Hematopoietic multipotent progenitor cell treated with erythropoietin and hydrocortisone succinate and interleukin-3 and kit ligand, for 6 days (in vitro differentiated cells): Measurements from ENCODE around the gene FAM171A2.
"Not testable (repeated sequence)": the region's sequence is repeated elsewhere in the genome, so short reads cannot be mapped to it uniquely, and the experiment has no call there.

Experiments used
- DNase-seq: peaks from one replicate; pipeline ENCODE4 v3.0.0-alpha.2; 2015

FAM171A2 gene

DNA sequence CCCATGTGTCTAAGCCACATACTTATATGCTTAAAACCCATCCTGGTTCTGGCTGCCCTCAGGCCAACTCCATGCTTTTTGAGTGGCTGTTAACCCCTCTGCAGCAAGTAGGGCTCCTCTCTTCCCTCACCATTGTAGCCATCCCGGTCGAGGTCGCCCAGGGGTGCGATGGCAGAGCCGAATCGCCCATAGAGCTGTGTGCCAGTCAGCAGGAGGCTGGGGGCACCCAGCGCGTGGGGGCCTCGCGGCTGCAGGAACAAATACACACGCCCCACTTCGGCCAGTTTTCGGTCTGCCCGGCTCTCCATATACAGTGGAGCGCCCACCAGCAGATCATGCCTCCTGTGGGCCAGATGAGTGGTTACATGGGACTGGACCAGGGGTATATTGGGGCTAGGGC is 19.7 kb upstream of the FAM171A2 start:
- no peak for DNase-seq

DNA sequence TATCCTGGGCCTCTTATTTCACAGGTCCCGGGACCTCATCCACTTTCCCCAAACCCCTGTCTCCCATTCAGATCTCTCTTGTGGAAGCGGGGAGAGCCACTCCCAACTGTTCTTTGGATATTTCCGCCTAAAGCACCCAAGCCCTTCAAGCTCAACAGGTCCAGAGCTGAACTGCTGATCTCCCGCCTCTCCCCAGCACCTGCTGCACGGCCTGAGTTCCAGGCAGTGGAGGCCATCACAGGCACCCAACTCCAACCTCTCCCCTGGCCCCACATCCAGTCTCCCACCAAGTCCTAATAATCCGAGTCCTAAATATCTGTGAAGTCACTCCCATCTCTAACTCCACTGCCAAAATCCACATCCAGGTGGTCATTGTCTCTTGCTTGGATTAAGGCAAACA is 19.3 kb upstream of the FAM171A2 start:
- no peak for DNase-seq

DNA sequence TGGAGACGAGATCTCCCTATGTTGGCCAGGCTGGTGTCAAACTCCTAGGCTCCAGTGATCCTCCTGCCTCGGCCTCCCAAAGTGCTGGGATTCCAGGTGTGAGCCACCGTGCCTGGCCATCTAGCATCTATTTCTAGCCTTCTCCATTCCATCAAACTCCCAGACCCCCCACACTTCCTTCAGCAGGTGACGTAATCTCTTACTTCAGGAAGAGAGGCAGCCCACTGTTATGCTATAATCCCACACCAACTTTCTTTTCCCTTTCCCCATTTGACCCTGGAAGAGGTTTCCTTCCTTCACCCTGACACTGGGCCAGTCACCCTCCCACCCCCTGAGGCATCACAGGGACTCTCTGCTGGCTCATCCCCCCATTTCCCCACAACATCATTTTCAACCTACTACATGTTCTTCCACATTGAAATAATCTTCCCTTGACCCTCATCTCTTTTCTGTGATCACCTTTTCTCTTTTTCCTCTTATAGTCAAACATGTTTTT is 18.2 kb upstream of the FAM171A2 start:
- DNase-seq: no peak

DNA sequence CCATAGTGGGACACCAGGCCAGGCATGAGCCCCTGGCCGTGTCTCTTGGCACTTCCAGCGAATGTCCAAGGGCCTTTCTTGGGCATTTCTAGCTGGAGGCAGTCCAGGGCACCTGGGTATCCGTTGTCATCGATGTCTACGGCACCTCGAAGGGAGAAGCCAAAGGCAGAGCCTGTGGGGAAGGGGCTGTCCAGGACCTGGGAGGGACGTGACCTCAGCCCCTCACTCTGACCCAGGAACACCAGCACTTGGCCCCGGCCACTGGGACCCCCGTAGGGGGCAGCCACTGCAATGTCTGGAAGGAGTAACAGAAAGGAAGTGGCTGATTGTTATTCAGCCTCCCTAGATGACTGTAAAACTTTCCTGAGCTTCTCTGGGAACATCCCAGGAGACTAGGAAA is 17.1 kb upstream of the FAM171A2 start:
- no peak for DNase-seq

DNA sequence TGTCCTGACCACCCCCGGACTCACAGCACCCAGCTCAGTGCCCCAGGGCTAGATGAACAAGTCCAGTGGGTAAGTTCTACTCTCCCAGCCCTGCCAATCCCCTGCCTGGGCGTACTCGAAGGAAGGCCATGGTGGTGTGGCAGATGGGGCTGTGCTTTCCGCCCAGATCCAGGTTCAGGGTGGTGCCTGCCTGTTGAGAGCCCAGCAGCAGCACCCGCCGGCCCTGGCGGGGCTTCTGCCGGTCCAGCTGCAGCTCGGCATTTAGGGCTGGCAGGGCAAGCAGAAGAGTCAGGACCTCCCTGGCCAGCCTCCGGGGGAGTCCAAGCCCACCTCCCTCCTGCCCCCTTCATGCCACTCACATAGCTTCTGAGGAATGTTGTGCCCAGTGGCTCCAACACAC is 16.2 kb upstream of the FAM171A2 start:
- DNase-seq: no peak

DNA sequence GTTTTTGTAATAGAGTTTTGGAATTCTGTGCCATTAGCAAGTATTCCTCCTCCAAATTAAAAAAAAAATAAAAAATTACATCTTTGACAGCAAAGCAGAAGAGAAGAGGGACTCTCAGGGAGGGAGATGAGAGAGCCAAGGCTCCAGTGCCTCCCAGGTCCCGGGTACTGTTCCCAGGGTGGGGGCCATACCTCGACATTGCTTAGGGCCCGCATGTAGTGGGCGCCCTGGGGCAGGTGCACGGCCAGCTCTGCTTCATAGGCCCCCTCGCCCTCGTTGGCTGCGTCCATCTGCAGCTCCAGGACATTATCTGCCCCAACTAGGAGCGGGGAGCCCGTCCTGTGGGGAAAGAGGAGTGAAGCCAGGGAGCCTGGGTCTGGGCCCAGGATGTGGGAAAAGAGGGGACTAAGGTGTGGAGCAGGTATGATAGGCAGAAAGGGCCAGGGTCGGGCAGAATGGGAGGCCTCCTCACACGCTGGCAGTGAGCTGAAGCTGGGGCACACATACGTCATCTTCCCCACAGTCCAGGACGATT is 14.6 kb upstream of the FAM171A2 start:
- no peak for DNase-seq

DNA sequence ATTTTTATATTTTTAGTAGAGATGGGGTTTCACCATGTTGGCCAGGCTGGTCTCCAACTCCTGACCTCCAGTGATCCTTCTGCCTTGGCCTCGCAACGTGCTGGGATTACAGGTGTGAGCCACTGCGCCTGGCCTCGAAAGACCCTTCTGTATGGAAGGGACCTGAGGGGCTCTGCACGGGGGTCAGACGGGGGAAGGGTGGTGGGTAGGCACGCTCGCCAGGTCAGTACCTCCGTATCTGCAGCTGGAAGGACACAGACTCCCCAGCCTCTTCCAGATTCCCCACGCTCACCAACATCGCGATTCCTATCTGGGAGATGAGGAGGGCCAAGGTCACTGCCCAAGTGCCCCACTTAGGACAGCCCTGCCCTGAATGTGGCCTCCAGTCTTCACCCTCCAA is 13.1 kb upstream of the FAM171A2 start:
- DNase-seq: no peak

DNA sequence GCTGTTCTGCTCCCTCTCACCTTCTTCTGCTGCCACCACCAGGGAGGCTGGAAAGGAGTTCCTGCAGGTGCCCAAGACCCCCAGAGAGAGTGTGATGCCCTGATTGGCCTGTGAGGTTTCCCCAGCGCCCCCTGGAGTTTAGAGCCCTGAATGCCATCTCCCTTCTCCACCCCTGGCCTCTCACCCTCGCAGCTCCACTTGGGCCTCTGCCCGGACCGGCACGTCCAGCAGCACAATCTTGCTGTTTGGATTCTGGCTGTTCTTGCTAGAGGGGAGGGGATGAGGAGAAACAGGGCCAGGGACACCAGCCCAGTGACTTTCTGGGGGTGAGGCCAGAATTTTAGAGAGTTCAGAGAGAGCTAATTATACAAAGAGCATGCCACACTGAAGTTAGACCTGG is 12.5 kb upstream of the FAM171A2 start:
- peak; percentile 63 for DNase-seq

DNA sequence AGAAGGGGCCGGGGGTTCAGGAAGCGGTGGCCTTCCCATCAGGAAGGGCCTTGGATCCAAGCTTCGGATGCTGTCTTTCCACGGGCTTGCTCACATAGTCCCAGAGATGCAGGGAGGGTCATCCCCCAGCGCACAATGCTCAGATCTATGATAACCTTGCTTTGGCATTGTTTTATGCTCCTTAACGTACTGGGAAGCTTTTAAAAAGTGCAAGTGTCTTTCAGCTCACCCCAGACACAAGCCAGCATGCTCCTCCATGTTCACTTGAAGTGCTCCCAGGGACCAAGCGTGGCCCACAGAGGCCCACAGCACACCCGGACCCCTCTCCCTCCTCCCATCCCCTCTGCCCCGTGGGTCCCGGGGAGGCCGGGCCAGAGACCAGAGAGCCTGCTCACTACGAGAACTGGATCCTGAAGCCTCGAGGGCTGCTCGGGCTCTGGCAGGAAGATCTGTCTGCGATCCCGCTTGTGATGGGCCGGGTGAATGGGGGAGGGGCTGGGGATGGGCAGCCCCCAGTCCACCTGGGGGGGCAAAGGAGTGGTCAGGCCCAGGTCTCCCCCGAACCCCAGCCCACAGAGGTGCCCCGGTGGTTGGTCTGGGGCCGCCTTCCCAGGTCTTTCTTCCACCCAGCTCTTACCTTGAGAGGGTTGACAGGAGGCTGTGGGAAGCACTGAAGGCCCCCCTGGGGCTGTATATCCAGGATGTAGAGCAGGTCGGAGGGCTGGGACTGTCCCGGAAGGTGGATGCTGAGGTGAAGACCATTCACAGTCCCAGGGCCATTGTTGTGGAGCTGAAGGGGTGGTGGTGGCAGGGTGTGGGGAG is 11.8 kb upstream of the FAM171A2 start:
- no peak for DNase-seq

DNA sequence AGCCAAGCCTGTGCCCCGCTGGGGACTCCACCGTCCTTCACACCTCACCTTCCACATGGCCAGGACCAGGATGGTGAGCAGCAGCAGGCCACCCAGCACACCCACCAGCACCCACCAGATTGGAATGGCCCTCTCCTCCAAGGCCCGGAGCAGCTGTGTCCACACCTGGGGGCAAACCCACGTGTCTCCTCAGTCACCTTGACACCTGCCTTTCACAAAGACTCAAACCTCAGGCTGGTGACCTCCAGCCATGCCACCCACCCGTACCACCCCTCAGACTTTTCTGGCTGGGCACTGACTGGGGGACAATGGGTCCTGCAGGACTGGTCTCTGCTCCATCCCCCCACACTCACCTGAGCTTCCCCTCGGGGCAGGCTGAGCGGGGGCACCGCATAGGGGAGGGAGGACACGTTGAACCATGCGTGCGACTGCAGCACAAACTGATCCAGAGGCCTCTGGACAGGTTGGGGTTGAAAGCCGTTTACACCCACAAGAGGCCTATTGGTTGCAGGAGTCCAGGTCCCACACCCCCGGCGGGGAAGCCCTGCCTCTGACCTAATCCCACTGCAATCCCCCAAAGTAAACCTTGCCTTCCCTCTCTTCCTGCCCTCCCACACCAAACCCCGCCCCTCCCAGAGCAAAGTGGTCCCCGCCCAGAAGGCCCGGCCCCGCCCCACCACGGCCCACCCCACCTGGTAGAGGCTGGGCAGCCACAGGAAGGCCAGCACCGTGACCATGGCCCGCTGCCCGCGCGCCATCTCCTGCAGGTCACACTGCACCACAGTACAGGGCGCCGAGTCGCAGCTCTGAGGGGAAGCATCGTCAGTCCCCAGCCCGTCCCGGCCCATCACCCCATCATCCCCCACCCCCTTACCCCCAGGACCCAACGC is 10.9 kb upstream of the FAM171A2 start:
- DNase-seq: no peak

DNA sequence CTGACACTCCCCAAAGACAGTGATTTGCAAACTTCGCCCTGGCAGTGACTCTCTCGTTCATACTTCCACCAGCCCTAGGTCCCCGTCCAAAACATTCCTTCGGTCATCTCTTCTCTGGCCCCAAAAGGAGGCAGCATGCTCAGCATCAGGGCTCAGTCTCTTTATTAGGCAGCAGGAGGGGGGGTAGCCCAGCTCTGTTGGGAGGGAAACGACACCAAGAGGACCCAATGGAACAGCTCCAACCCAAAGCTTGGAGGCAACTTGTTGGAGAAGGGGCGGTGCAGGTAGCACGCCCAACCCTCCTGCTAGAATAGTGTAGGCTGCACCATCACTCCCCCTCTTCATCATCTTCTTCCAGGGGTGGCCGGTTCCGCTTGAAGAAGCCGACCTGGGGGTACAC is 8.4 kb upstream of the FAM171A2 start:
- no peak for DNase-seq

DNA sequence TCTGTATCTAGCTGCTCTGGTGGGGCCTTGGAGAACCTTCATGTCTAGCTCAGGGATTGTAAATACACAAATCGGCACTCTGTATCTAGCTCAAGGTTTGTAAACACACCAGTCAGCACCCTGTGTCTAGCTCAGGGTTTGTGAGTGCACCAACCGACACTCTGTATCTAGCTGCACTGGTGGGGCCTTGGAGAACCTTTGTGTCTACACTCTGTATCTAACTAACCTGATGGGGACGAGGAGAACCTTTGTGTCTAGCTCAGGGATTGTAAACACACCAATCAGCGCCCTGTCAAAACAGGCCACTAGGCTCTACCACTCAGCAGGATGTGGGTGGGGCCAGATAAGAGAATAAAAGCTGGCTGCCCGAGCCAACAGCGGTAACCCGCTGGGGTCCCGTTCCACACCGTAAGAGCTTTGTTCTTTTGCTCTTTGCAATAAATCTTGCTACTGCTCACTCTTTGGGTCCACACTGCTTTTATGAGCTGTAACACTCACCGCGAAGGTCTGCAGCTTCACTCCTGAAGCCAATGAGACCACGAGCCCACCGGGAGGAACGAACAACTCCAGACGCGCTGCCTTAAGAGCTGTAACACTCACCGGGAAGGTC is 5.9 kb upstream of the FAM171A2 start:
- peak; percentile 42 for DNase-seq

DNA sequence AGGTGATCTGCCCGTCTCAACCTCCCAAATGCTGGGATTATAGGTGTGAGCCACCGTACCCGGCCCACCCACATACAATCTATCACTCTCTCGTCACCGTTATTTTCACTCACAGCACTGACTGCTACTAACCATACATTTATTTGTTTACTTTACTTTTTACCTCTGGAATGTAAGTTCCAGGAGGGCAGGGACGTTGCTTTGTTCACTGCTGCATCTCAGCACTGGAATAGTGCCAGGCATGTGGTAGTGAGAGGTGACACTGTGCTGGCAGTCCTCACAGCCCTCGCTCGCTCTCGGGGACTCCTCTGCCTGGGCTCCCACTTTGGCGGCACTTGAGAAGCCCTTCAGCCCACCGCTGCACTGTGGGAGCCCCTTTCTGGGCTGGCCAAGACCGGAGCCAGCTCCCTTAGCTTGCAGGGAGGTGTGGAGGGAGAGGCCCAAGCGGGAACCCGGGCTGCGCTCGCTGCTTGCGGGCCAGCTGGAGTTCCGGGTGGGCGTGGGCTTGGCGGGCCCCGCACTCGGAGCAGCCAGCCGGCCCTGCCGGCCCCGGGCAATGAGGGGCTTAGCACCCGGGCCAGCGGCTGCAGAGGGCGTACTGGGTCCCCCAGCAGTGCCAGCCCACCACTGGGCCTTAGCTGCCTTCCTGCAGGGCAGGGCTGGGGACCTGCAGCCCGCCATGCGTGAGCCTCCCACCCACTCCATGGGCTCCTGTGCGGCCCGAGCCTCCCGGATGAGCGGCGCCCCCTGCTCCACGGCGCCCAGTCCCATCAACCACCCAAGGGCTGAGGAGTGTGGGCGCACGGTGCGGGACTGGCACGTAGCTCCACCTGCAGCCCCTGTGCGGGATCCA is 5.0 kb upstream of the FAM171A2 start:
- not testable (repeated sequence) for DNase-seq

DNA sequence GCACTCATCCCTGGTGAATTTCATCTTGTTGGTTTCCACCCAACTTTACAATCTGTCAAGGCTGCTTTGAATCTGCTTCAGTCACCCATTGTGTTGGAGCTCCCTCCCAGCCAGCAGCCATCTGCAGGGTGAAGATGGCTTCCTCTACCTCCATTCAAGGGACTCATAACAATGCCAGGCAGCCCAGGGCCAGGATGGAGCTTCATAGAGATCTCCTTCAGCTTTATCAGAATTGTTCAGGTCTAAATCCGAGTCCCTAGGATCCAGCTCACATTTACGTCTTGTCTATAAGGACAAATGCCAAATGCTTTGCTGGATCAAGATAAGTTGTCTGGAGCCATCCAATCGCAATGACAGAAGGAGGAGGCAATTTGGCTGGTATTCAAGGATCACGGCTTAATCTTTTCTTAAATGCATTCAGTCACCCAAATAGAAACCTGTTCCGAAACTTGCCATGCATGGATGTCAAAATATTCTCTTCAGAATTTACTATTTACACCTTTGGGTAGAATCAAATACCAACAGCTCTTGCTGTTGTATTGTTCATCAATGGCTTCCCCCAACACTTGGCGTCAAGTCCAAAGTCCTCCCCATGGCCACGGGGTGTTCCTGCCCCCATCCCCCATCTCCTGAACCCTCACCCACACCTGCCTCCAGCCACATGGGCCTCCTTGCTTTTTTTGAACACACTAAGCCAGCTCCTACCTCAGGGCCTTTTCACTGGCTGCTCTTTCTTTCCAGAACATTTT is 3.8 kb upstream of the FAM171A2 start:
- peak; percentile 78 for DNase-seq

DNA sequence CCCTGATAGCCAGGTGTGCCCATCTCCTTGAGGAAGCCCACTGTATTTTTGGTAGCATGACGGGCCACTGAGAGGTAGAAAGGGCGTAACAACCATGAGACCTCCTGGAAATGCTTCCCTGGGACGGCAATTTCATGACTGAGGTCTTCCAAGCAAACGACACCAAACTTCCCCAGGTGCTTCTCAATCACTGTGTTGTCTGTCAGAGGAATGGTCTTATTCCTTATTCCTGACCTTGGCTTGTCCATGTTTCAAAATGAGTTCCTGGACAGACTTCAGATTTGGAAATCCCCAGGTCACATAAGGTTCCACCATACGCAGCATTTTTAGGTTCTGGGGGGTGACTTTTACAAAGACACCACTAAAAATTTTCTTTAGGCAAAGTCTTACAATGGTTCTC is 1.4 kb upstream of the FAM171A2 start:
- DNase-seq: not testable (repeated sequence)

DNA sequence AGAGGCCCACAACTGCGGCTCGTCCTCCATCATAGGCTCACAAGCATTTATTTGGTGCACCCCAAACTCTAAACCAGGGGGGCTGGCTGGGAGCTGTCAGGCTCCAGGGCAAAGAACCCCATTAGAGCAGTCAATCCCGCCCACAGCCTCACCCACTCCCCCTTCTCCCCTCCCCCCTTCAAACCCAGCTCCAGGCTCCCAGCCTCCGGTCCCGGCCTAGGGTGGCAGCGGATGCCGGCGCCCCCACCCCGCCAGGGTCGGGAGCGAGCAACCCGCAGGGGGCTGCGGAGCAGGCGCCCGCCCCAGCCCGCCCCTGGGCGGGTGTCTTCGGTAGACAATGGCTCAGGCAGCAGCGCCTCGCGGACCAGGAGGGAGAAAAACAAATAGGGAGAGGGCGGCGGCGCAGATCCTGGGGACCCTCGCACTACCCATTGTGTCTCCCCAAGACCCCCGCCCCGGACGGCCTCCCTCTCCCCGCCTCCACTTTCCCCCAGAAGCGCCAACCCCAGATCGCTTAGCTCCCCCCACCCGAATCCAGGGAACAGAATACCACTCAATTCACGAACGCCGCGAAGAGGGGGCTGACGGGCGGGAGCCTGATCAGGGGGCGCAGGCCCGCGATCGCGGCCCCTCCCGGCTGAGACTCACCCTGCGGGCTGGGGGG is 572 bp downstream of the FAM171A2 start:
- peak; percentile 42 for DNase-seq

DNA sequence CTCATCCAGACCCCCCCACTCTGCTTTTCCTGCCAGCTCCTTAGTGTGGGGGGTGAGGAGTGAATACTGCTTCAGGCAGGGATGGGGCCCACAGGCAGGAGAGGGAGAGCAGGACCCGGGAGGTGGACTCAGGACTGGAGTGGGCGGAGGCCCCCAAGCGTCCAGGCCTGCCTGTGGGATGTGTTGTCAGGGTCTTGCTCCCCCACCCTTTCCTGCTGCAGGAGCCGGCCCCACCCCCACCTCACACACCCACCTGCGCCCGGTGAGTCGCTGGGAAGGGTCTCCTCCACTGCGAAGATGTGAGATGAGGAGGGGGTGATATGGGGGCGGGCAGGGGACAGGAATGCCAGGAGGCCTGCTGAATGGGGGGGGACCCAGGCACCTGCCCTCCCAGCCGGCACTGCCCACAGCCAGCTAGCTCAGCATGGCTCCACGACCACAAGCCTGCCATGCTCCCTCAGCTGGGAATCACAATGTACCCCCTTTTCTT is 1.1 kb downstream of the FAM171A2 start:
- DNase-seq: no peak

DNA sequence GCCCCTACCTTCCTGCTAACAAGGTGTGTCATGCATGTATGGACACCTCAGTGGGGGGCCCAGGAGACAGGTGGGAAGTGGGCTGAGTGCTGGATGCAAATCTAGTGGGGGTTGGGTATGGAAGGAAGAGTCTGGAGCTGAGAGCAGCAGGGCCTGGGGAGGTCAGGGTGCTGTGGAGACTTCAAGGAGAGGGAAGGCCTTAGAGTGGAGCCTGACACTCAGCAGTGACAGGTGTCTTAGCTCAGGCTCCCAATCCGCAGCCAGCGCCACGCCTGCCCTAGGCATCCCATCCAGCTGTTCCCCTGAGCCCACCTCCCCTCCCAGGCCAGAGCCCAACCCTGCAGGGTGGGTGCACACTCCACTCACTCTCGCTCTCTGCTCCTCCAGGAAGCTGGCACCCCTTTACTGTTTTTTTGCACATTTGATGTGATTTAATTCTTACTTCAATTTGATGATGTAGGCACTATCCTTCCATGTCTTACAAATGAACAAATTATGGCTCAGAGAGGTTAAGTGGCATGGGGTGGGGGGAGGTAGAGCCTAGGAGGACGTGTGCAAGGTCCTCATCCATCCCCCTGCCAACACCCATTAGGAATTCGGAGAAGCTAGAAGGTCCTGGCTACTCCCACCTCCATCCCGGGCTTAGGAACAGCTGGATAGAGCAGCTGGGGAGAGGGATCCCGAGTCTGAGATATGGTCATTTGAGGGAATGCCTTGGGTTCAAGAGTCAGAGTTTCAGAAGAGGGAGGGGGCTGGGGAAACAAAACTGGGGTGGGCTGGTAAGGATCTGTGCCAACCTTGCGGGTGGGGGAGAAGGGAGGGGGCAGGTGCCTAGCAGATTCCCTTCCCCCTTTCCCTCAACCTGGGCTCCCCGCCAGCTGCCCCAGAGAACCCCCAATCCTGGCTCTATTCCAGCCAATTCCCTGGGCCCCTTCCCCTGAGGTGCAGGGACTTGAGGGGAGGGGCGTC is 2.1 kb downstream of the FAM171A2 start:
- no peak for DNase-seq

DNA sequence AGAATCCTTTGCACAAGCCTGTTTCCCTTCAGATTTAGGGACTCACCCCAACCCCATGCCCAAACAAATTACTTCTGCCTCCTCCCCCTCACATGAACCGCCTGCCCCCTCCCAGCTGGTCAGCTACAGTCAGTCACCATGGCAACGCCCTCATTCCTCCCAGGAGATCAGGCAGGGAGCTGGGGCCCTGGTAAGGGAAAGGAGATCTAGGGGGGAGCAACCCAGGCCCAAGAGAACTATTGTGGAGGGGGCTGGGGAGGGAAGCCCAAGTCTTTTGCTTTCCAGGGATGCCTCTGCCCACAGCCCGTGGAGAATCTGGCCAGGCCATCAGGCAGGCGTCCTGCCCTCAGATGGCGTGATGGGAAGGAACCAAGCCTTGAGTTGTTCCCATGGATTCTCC is 2.8 kb downstream of the FAM171A2 start:
- no peak for DNase-seq

DNA sequence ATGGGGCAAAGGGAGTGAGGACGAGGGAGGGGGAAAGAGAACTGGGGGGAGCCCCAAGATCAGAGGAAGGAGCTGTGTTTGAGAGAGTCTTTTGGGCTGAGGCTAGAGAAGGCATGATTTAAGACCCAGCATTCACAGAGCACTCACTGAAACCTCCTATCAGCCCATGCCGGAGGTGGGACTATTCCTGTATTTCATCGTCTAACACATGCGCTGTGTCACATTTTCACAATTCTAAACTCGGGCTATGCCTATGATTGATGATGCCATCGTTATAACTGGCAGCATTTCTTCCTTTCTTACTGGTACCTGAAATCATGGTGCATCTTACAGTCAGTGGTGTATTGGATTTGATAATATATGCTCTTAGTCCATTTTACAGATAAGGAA is 3.5 kb downstream of the FAM171A2 start:
- DNase-seq: no peak
